SU-DHL-6 (cell line): ENCODE measurements around the gene ANK3.
"Not testable (repeated sequence)": the region's sequence is repeated elsewhere in the genome, so short reads cannot be mapped to it uniquely, and the experiment has no call there.

ENCODE experiments used
- H2AFZ ChIP-seq: fragments of 200-600 bp; sonication (generic); 2 replicates; pipeline ENCODE4 v1.6.1; 2014; ENCODE audit warnings: low read depth, mild to moderate bottlenecking, moderate library complexity, mixed read lengths, antibody characterized with exemption, low read length; ENCODE audit not compliant: severe bottlenecking
- H3F3A ChIP-seq: fragments of 200-600 bp; shearing (Covaris generic); 2 replicates; pipeline ENCODE4 v1.6.0; 2016; ENCODE audit warnings: antibody characterized with exemption, mild to moderate bottlenecking; ENCODE audit not compliant: insufficient read depth
- H3K27ac ChIP-seq: fragments of 200-600 bp; sonication (generic); 2 replicates; pipeline ENCODE4 v1.5.1; 2016; ENCODE audit warnings: low read depth, mild to moderate bottlenecking, low read length, moderate library complexity, mixed read lengths
- H3K27me3 ChIP-seq: fragments of 200-600 bp; sonication (generic), shearing (Covaris generic); 2 replicates; pipeline ENCODE4 v1.6.0; 2014; ENCODE audit warnings: mild to moderate bottlenecking, low read length
- H3K36me3 ChIP-seq: fragments of 200-600 bp; sonication (generic); 2 replicates; pipeline ENCODE4 v1.6.1; 2014; ENCODE audit warnings: mild to moderate bottlenecking, low read length, mixed read lengths
- H3K4me2 ChIP-seq: fragments of 300-600, 200-600 bp; shearing (Covaris generic), sonication (generic); 2 replicates; pipeline ENCODE4 v1.6.0; 2014; ENCODE audit warnings: low read length, low read depth, mild to moderate bottlenecking; ENCODE audit not compliant: poor library complexity, severe bottlenecking
- H3K4me3 ChIP-seq: fragments of 200-600 bp; sonication (generic); 2 replicates; pipeline ENCODE4 v1.5.1; 2014; ENCODE audit warnings: antibody characterized with exemption, low read length, mild to moderate bottlenecking, mixed read lengths; ENCODE audit not compliant: insufficient read depth, poor library complexity, severe bottlenecking
- H3K79me2 ChIP-seq: fragments of 200-600 bp; sonication (generic); 2 replicates; pipeline ENCODE4 v1.6.1; 2014; ENCODE audit warnings: mild to moderate bottlenecking, low read length, moderate library complexity; ENCODE audit not compliant: insufficient read depth
- H3K9ac ChIP-seq: fragments of 200-600 bp; sonication (generic); 2 replicates; pipeline ENCODE4 v1.7.0; 2014; ENCODE audit warnings: mild to moderate bottlenecking, low read length
- H3K9me2 ChIP-seq: fragments of 200-600 bp; sonication (generic); replicated peaks from 2 replicates; pipeline ENCODE4 v1.6.1; 2014; ENCODE audit warnings: low read length; ENCODE audit not compliant: insufficient read depth
- H3K9me3 ChIP-seq: fragments of 200-600 bp; sonication (generic); 2 replicates; pipeline ENCODE4 v1.6.1; 2014; ENCODE audit warnings: low read length, mixed read lengths; ENCODE audit not compliant: insufficient read depth
- H4K20me1 ChIP-seq: fragments of 200-600 bp; sonication (generic); 2 replicates; pipeline ENCODE4 v1.6.1; 2014; ENCODE audit warnings: low read depth, mild to moderate bottlenecking, antibody characterized with exemption, low read length, moderate library complexity, mixed read lengths
- EZH2phosphoT487 ChIP-seq: fragments of 200-600 bp; sonication (generic), shearing (Covaris generic); conservative IDR thresholded peaks from 2 replicates; pipeline ENCODE4 v1.6.1; 2018; ENCODE audit warnings: mild to moderate bottlenecking, antibody characterized with exemption, low read length, moderate library complexity, mixed read lengths
- TF ChIP-seq, protein P1 (sequence below): fragments of 200-600 bp; sonication (generic); IDR thresholded peaks from one replicate; pipeline ENCODE4 v1.5.1; 2017; ENCODE audit warnings: antibody characterized with exemption, mild to moderate bottlenecking, low read length, moderate library complexity; ENCODE audit not compliant: insufficient read depth, poor library complexity, severe bottlenecking

The ANK3 gene

GRCh38 chr10:60292998-60293397 is 96.7 kb downstream of the ANK3 start:
- no peak overlapping the region for H3K27ac ChIP-seq
- H3K27me3 ChIP-seq: no peaks in the 10 kb centered on the region
- H3K9me2 ChIP-seq: no peaks in the 10 kb centered on the region
- no peaks in the 10 kb centered on the region for H3K36me3 ChIP-seq
- H3F3A ChIP-seq: no peaks in the 10 kb centered on the region
- no peak overlapping the region for H3K9ac ChIP-seq
- H2AFZ ChIP-seq: no peak overlapping the region
- H3K79me2 ChIP-seq: no peaks in the 10 kb centered on the region
- no peaks in the 10 kb centered on the region for H3K9me3 ChIP-seq
- no peaks in the 10 kb centered on the region for H4K20me1 ChIP-seq
- no peak overlapping the region for H3K4me2 ChIP-seq
- TF ChIP-seq, protein P1, sequence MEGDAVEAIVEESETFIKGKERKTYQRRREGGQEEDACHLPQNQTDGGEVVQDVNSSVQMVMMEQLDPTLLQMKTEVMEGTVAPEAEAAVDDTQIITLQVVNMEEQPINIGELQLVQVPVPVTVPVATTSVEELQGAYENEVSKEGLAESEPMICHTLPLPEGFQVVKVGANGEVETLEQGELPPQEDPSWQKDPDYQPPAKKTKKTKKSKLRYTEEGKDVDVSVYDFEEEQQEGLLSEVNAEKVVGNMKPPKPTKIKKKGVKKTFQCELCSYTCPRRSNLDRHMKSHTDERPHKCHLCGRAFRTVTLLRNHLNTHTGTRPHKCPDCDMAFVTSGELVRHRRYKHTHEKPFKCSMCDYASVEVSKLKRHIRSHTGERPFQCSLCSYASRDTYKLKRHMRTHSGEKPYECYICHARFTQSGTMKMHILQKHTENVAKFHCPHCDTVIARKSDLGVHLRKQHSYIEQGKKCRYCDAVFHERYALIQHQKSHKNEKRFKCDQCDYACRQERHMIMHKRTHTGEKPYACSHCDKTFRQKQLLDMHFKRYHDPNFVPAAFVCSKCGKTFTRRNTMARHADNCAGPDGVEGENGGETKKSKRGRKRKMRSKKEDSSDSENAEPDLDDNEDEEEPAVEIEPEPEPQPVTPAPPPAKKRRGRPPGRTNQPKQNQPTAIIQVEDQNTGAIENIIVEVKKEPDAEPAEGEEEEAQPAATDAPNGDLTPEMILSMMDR: no peak
- no peak for TF ChIP-seq EZH2phosphoT487
- H3K4me3 ChIP-seq: no peak overlapping the region

- not testable (repeated sequence) for H4K20me1 ChIP-seq, H3K79me2 ChIP-seq, H3K9me3 ChIP-seq
Measured at GRCh38 chr10:60292536-60292935, 97.1 kb downstream of the ANK3 start.

DNA sequence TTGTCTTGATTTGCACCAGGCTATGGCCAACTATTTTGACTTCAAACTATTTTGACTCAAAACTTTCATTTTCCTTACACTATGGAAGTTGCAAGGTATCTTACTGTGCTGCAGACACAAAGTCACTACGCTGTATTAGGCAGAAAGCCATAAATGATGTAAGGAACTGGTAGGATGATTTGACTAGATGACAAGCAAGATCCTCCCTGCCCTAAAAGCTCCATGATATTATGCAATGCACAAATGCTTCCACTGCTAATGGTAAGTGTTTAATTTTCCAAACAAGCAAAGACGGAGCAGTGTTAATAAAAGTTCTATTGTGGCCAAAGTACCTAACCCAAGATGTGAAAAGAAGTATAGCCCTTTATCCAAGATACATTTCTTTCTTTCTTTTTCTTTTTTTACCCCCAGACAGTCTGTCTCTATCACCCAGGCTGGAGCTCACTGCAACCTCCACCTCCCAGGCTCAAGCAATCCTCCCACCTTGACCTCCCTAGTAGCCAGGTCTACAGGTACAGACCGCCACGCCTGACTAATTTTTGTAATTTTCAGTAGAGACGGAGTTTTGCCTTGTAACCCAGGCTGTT is 98.2 kb downstream of the ANK3 start:
- Histone ChIP-seq H3K9ac (no peak overlapping the region), H3K79me2 (no peaks in the 10 kb centered on the region), H4K20me1 (no peaks in the 10 kb centered on the region), H3K27ac (no peak overlapping the region), H3K9me2 (no peaks in the 10 kb centered on the region), H3K36me3 (no peaks in the 10 kb centered on the region), H3K27me3 (no peaks in the 10 kb centered on the region), H3F3A (no peaks in the 10 kb centered on the region), H3K4me2 (no peak overlapping the region), H3K9me3 (no peaks in the 10 kb centered on the region), H2AFZ (no peak overlapping the region), H3K4me3 (no peak overlapping the region)
- TF ChIP-seq, protein P1: no peak
- no peak for TF ChIP-seq EZH2phosphoT487

More at GRCh38 chr10:60292536-60292935, 97.1 kb downstream of the ANK3 start:
- H3K36me3 ChIP-seq, H2AFZ ChIP-seq, H3K4me3 ChIP-seq, H3K27ac ChIP-seq, H3K9ac ChIP-seq, H3K9me2 ChIP-seq, H3F3A ChIP-seq, H3K4me2 ChIP-seq, H3K27me3 ChIP-seq: not testable (repeated sequence)

DNA sequence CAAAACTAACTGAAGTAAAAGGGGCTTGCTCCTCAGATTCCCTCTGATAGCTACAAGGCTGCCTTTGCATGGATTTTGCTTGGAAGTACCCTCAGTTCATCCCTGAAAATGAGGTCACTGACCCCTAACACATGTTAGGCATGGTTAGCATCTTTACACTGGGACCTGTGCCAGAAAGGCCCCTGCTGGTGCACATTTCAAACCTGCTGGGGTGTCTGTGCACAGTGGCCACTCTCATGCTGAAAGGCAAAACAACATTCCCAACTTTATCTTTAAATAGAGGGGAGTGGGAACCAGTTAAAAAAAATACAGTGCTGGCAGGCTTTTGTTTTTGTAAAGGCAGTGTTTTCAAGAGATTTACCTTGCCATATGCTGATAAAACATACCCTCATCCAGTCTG is 99.1 kb downstream of the ANK3 start:
- H3K9ac ChIP-seq: no peak overlapping the region

More for the DNA sequence above, 99.1 kb downstream of the ANK3 start:
- Histone ChIP-seq H3F3A (no peaks in the 10 kb centered on the region), H3K4me2 (no peak overlapping the region), H3K9me2 (no peaks in the 10 kb centered on the region), H3K9me3 (no peaks in the 10 kb centered on the region), H3K79me2 (no peaks in the 10 kb centered on the region), H2AFZ (no peak overlapping the region), H3K27me3 (no peaks in the 10 kb centered on the region), H3K4me3 (no peak overlapping the region), H4K20me1 (no peaks in the 10 kb centered on the region), H3K36me3 (no peaks in the 10 kb centered on the region), H3K27ac (no peak overlapping the region)
- TF ChIP-seq, protein P1: no peak
- no peak for TF ChIP-seq EZH2phosphoT487
